Tibial artery (tissue), 4 donors: ENCODE data around the gene SNX5.

ENCODE experiments used
- DNase-seq, 2 donors: peaks; one replicate each; pipeline ENCODE4 v3.0.0-alpha.2; 2019
- H3K27ac ChIP-seq, 2 donors: fragments of 200-600 bp; sonication (generic) in 1 of 2; 1 replicate in 1 of 2; 2 replicates in 1 of 2; pipeline ENCODE4 v1.5.1; 2018 to 2019; ENCODE audit warnings: mild to moderate bottlenecking in 1 of 2
- H3K27me3 ChIP-seq, 2 donors: fragments of 200-600 bp; sonication (generic) in 1 of 2; one replicate each; pipeline versions ENCODE4 v1.5.1 to v1.6.0; 2016 to 2019
- H3K36me3 ChIP-seq, 3 donors: fragments of 200-600 bp; sonication (generic) in 2 of 3; one replicate each; pipeline ENCODE4 v1.5.1; 2016 to 2019; ENCODE audit warnings: mild to moderate bottlenecking in 2 of 3
- H3K4me1 ChIP-seq, 4 donors: fragments of 200-600 bp; sonication (generic) in 2 of 4; 1 replicate in 3 of 4; 2 replicates in 1 of 4; pipeline ENCODE4 v1.5.1; 2016 to 2019
- H3K4me3 ChIP-seq, 2 donors: fragments of 200-600 bp; sonication (generic) in 1 of 2; 1 replicate in 1 of 2; 2 replicates in 1 of 2; pipeline ENCODE4 v1.5.1; 2018 to 2019; ENCODE audit warnings: mild to moderate bottlenecking in 2 of 2
- H3K9me3 ChIP-seq, 3 donors: fragments of 200-600 bp; sonication (generic) in 1 of 3; one replicate each; pipeline ENCODE4 v1.5.1; 2016 to 2019
- intact Hi-C: fragments of 100-400 bp; cut with DNase I; formaldehyde crosslinking; loops from one replicate; pipeline ENCODE4 v1.15.0; 2023; ENCODE audit warnings: low total_unique reads
- TF ChIP-seq, protein P1 (sequence below), 2 experiments: fragments of 200-600 bp in 1 of 2; fragments of 450-650 bp in 1 of 2; IDR thresholded peaks; one replicate each; pipeline ENCODE4 v1.5.1; 2017 to 2019; ENCODE audit warnings: antibody characterized with exemption in 2 of 2, mild to moderate bottlenecking in 1 of 2, moderate library complexity in 1 of 2

The SNX5 gene

DNA sequence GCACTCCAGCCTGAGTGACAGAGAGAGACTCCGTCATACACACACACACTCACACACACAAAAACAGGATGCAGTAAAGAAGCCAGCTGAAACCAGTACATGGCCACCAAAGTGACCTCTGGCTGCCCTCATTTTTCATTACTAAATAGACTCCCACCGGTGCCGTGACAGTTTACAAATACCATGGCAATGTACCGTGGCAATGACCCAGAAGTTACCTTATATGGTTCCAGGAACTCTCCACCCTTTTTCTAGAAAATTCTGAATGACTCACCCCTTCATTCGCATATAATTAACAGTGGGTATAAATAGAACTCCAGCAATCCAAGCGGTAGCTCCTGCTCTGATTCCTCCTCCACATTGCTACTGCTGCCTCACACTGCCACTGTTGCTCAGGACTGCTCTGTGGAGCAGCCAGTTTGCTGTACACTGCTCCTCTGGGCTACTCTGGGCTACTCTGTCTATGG lies 57.7 kb downstream of the SNX5 start:
- peak overlapping the region; percentile 48 to 72 for H3K27ac ChIP-seq

DNA sequence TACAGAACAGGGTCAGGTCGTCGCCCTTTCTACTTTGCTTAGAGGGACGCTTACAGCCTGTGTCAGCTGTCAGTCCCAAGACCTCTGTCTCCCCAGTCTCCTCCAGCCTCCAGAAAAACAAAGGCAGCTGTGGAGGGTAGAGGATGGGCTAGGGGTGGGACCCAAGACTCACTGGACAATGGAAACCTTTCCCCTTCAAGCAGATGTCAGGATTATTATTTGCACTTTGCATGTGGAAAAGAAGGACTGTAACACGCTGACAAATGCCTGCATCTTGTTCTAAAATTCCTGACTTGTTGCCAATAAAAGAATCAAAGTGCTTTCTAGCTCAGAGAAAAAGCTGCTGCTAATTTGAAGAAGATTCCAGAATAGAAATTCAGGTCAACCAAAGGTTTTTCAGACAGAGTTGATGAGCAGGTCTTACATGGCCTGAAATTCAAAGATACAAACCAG lies 58.7 kb downstream of the SNX5 start:
- intact Hi-C loops = no loop called here

More for the DNA sequence above, 57.7 kb downstream of the SNX5 start:
- DNase-seq = peak in 1 of 2 donors; percentile 66
- intact Hi-C loops = no loop called here
- TF ChIP-seq, protein P1, sequence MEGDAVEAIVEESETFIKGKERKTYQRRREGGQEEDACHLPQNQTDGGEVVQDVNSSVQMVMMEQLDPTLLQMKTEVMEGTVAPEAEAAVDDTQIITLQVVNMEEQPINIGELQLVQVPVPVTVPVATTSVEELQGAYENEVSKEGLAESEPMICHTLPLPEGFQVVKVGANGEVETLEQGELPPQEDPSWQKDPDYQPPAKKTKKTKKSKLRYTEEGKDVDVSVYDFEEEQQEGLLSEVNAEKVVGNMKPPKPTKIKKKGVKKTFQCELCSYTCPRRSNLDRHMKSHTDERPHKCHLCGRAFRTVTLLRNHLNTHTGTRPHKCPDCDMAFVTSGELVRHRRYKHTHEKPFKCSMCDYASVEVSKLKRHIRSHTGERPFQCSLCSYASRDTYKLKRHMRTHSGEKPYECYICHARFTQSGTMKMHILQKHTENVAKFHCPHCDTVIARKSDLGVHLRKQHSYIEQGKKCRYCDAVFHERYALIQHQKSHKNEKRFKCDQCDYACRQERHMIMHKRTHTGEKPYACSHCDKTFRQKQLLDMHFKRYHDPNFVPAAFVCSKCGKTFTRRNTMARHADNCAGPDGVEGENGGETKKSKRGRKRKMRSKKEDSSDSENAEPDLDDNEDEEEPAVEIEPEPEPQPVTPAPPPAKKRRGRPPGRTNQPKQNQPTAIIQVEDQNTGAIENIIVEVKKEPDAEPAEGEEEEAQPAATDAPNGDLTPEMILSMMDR (IDR thresholded peaks at IDR 0.05) = no peak
- no peaks in the 10 kb centered on the region for H3K9me3 ChIP-seq
- peaks cover 0 to 23% (median 12%) of the 10 kb centered on the region in 4 donors for H3K4me1 ChIP-seq
- H3K27me3 ChIP-seq = no peaks in the 10 kb centered on the region
- no peaks in the 10 kb centered on the region for H3K36me3 ChIP-seq
- H3K4me3 ChIP-seq = no peak overlapping the region

DNA sequence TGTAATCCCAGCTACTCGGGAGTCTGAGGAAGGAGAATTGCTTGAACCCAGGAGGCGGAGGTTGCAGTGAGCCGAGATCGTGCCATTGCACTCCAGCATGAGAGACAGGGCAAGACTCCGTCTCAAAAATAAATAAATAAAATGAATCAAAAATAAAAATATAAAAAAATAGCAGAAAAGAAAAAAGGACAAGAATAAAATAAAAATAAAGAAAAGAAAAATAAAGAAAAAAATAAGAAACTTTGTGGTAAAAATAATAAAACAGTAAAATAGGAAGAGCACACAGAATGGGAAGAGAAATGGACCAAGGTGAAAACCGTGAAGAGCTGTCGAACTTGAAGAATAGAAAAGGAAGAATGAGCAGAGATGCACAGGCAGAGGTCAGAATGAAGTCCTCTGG lies 63.0 kb downstream of the SNX5 start:
- no peak overlapping the region for H3K4me3 ChIP-seq
- intact Hi-C loops = no loop called here

More for the DNA sequence above, 58.7 kb downstream of the SNX5 start:
- no peaks in the 10 kb centered on the region for H3K27me3 ChIP-seq
- peaks cover 0 to 23% (median 12%) of the 10 kb centered on the region in 4 donors for H3K4me1 ChIP-seq
- no peaks in the 10 kb centered on the region for H3K36me3 ChIP-seq
- H3K27ac ChIP-seq = peak overlapping the region; percentile 48 to 72
- TF ChIP-seq, protein P1 (IDR thresholded peaks at IDR 0.05) = no peak
- H3K4me3 ChIP-seq = no peak overlapping the region
- no peak for DNase-seq
- H3K9me3 ChIP-seq = no peaks in the 10 kb centered on the region

DNA sequence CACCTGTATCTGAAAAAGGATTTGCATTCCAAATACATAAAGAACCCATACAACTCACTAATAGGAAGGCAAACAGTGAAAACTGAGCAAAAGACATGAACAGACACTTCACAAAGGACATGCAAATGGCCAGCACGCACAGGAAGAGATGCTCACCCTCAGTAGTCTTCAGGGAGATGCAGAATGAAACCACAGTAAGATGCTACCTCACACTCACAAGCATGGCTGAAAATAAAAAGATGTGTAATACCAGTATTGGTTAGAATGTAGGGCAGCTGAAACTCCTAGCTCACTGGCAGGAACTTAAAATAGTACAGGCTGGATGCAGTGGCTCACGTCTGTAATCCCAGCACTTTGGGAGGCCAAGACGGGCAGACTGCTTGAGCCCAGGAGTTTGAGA lies 64.6 kb downstream of the SNX5 start:
- intact Hi-C loops = no loop called here
- DNase-seq = no peak
- TF ChIP-seq, protein P1 (IDR thresholded peaks at IDR 0.05) = no peak
- Histone ChIP-seq H3K27ac (no peak overlapping the region), H3K36me3 (no peaks in the 10 kb centered on the region), H3K4me3 (no peak overlapping the region), H3K9me3 (no peaks in the 10 kb centered on the region), H3K27me3 (no peaks in the 10 kb centered on the region), H3K4me1 (no peaks in the 10 kb centered on the region)

More for the DNA sequence above, 63.0 kb downstream of the SNX5 start:
- Histone ChIP-seq H3K36me3 (no peaks in the 10 kb centered on the region), H3K27ac (no peak overlapping the region), H3K4me1 (peaks cover 0 to 9% (median 4%) of the 10 kb centered on the region in 4 donors), H3K27me3 (no peaks in the 10 kb centered on the region), H3K9me3 (no peaks in the 10 kb centered on the region)
- TF ChIP-seq, protein P1 (IDR thresholded peaks at IDR 0.05) = no peak
- no peak for DNase-seq

DNA sequence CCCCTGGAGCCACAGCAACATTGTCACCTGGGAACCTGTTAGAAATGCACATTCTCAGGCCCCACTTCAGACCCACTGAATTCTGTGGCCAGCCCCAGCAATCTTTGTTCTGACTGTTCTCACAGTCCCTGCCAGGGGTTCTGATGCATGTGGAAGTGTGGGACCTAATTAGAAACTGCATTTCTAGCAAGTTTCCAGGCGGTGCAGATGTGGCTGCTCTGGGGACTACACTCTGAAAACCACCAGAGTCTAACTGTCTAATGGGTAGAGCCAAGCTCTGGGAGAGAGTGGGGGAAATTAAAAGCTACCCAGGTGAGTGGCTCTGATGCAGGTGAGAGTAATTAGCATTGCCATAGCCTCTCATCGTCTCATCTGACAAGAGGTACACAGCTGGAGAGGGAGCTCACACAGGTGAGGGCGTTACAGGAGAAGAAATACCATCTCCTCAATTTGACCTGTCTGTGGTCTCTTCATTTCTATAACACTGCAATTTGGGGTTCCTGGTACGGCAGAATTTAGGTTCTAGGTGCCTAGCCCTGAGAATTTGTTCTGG lies 66.0 kb downstream of the SNX5 start:
- TF ChIP-seq, protein P1 (IDR thresholded peaks at IDR 0.05) = no peak
- Histone ChIP-seq H3K4me3 (no peak overlapping the region), H3K27ac (no peak overlapping the region), H3K9me3 (no peaks in the 10 kb centered on the region), H3K27me3 (no peaks in the 10 kb centered on the region), H3K36me3 (no peaks in the 10 kb centered on the region), H3K4me1 (no peaks in the 10 kb centered on the region)
- intact Hi-C loops = no loop called here
- DNase-seq = no peak
